NCI-H1092 (cell line): ENCODE data around the gene WNK1.
"Not testable (repeated sequence)": the region's sequence is repeated elsewhere in the genome, so short reads cannot be mapped to it uniquely, and the experiment has no call there.

Experiments
- DNase-seq: peaks from one replicate; lab custom pipeline; 2025; lab: John Stamatoyannopoulos, UW

Gene WNK1

DNA sequence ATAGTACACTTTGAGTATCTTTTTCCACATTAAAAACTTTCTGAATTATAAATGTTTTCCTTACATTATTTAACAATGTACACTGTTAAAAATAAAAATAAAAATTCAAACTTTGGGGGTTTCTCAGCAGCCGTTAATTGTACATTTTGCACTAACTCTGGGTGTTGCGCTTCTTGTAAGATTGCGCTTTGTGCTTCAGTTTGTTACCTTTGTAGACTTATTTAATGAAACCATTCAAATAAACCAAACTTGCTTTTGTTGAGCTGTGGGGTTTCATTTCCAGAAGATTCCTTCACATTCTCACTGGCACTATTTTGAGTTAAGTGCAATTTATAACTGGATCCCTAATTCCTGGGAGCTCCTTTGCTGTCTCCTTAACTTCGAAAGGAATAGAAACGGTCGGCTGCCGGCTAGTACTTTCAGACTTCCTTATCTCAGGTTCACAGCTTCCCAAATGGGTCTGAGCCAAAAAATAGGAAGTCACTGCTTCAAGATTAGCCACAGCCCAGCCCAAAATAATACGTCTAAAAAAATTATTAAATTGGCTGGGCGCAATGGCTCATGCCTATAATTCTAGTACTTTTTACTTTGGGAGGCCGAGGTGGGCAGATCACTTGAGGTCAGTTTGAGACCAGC is 158.9 kb downstream of the WNK1 start:
- DNase-seq: no peak

DNA sequence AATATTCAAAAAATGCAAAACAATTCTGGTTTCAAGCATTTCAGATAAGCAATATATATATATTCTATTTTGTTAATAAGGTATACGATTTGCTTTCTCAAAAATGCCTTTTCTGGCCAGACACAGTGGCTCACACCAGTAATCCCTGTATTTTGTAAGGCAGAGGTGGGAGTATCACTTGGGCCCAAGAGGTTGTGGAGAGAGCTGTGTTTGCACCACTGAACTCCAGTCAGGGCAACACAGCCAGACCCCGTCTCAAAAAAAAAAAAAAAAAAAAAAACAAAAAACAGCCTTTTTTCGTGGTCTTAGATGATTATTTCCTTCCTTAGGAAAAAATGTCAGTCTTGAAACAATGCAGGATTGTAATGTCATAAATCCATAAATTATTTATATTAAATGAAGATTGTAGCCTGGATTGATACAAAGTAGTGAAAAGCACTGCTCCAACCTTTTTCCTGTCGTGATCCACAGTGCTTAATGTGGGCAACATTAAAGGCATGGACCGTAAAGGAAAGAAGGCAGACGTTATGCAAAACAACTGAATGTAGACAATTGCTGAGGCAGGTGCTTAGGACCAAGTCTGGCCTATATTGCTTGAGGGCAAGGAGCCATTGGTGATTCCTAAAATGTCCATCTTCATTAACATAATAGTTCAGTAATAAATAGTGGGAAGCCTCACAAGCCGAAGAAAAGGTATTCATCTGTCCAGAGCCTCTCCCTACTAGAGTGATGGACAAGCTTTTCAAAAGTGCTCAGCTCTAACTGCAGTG is 160.3 kb downstream of the WNK1 start:
- DNase-seq: no peak

GRCh38 chr12:913919-914698 is 161.7 kb downstream of the WNK1 start:
- no peak for DNase-seq

GRCh38 chr12:915090-915489 is 162.7 kb downstream of the WNK1 start:
- DNase-seq: no peak

DNA sequence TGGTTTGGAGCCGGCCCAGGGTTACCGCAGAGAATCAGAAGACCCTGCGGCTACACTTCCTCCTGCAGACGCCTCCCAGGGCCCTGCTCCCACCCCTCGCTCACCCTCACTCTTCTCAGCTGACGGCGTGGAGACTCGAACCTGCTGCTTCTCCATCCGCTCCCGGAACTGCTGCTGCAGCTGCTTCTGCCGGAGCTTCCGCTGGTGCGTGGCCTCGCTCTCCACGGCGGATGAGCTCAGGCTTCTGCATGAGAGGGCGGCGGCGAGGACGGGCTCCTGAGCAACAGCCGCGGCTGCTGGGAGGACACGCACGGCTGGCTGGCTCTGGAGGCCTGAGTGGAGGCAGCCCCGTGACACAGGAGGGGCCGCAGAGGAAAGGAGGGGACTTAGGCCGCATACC is 163.9 kb downstream of the WNK1 start:
- DNase-seq: no peak

DNA sequence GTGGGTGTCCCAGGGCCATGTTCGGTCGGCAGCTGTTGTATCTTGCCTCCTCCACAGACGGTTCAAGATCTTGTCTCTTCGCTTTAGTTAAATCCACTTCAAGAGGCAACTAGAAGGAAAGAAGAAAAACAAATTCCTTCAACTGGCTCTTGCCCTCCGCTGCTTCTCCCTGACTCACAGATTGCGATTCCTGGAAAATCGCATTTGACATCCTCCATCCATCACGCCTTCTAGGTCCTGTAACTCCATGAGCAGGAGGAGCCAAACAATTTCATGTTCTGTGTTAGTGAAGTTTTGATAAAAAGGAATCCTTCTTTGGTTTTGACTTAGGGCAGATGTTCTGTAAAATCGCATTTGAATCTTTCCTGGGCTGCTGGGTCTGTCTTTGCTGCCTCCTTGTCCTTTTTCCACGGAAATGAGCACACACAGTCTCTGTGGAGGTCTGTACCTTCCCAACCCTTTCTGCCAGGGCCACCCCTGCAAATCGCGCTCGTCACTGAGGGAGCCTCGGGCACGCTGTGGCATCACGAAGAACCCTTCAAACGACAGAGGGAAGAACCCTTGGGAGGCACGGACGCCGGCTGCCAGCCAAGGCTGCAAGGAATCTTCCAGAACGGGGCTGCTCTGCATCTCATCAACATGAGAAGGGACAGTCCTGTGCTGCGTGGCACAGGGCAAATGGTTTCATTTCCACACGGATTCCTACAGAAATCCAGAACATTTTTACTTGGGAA is 164.5 kb downstream of the WNK1 start:
- no peak for DNase-seq

- DNase-seq: no peak
Observed at GRCh38 chr12:920676-921075, 168.3 kb downstream of the WNK1 start.

DNA sequence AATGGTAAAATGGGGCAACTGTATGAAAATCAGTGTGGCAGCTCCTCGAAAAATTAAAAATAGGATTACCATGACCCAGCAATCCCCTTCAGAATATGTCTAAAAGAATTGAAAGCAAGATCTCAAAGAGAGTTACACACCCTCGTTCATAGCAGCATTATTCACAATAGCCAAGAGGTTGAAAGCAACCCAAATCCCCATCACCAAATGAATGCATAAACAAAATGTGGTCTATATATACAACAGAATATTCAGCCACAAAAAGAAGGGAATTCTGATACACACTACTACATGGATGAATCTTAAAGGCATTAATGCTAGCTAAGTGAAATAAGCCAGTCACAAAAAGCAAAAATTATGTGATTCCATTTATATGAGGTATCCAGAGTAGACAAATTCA is 169.9 kb downstream of the WNK1 start:
- DNase-seq: no peak

DNA sequence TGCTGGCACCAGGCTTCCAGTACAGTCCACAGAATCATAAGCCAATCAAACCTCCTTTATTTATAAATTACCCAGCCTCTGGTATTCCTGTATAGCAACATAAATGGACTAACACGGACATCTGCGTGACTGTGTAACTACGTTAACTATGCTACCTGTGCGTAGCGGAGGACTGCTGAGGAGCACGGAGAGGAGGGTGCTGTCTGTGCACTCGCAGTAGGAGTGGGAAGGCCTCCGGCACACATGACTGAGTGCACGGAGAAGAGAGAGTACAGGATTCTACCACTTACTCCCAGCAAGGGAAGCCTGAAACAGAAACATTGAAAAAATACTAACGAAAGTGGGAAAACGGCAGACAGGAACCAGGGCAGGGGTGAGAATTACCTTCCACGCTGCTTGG is 174.3 kb downstream of the WNK1 start:
- DNase-seq: no peak

DNA sequence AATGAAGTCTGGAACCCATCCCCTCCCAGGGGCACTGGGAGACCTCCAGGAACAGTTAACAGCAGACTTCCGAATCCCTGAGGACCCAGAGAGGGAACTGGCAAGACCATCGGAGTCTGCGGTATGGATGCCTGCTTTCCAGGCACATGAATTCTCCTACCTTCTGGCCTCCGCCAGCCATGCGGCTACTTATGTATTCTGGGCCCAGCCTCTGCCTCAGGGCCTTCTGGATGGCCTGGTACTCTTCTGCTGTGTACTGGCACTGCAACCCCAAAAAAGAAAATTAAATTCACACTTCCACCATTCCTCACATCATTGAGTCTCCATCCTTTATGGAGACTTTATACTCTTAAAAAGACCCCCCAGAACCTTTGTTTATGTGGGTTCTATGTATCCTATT is 178.7 kb downstream of the WNK1 start:
- DNase-seq: no peak

GRCh38 chr12:931591-931990 is 179.2 kb downstream of the WNK1 start:
- no peak for DNase-seq

DNA sequence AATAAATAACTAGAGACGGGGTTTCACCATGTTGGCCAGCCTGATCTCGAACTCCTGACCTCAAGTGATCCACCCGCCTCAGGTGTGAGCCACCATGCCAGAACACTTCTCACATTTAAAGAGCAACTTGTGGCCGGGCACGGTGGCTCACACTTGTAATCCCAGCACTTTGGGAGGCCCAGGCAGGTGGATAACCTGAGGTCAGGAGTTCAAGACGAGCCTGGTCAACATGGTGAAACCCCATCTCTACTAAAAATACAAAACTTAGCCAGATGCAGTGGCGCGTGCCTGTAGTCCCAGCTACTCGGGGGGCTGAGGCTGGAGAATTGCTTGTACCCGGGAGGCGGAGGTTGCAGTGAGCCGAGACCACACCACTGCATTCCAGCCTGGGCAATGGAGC is 183.5 kb downstream of the WNK1 start:
- not testable (repeated sequence) for DNase-seq

DNA sequence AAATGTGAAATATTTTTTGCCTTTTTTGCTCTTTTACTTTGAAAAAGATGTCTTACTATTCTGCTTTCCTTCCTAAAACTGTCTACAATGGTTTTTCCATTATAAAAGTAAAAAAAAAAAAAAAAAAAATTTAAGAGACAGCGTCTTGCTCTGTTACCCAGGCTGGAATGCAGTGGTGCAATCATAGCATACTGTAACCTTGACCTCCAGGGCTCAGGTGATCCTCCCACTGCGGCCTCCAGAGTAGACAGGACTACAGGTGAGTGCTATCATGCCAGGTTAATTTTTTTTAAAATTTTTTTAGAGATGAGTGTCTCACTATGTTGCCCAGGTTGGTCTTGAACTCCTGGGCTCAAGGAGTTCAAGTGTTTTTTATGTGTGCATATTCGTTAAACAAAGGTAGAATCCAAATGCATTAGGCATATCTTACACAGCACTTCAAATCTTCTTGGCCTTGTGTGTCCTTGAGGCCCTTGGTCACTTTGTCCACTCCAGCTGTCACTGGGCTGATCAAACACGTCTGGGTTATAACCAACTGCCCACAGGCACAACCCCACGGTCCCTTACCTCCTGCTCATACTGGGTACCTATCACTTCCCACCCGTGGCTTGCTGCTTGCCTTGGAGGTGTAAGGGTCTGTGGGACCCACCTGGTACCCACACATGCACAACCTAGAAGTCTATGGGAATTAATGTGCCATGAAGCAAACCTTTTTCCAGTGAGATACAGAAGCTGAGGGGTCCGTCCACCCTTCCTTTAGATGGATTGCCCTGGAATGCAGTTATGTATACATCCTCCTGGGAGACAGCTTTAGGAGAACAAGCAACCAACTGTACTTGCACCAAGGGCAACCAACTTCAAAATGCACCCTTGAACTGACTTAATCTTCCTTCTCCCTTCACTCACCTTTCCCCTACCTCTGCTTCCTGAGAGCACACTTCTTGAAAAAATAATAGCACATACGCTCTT is 184.3 kb downstream of the WNK1 start:
- no peak for DNase-seq

DNA sequence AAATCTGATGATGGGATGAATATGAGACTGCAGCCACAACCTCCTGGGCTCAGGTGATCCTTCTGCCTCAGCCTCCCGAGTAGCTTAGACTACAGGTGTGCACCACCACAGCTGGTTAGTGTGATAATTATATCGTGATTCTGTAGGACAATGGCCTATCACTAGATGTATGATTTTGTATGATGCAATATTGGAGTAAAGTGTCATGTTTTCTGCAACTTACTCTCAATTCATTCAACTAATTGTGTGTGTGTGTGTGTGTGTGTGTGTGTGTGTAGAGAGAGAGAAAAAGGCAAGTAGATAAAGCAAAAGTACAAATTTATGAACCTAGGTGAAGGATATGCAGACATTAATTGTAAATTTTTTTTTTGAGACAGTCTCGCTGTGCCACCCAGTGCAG is 186.4 kb downstream of the WNK1 start:
- DNase-seq: no peak

GRCh38 chr12:943051-943450 is 190.7 kb downstream of the WNK1 start:
- no peak for DNase-seq

DNA sequence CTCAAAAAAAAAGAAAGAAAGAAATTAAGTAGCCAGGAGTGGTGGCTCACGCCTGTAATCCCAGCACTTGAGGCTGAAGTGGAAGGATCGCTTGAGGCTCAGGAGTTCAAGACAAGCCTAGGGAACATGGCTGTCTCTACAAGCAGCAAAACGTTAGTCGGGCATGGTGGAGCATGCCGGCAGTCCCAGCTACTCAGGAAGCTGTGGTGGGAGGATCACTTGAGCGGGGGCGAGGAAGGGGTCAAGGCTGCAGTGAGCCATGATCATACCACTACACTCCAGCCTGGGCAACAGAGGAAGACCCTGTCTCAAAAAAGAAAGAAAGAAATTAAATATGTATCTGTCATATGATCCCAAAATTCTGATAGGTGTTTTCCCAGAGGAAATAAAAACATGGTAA is 191.8 kb downstream of the WNK1 start:
- DNase-seq: no peak

- no peak for DNase-seq
Observed at GRCh38 chr12:946212-946611, 193.8 kb downstream of the WNK1 start.

- no peak for DNase-seq
Observed at GRCh38 chr12:946631-947030, 194.3 kb downstream of the WNK1 start.

GRCh38 chr12:948238-948637 is 195.9 kb downstream of the WNK1 start:
- no peak for DNase-seq

DNA sequence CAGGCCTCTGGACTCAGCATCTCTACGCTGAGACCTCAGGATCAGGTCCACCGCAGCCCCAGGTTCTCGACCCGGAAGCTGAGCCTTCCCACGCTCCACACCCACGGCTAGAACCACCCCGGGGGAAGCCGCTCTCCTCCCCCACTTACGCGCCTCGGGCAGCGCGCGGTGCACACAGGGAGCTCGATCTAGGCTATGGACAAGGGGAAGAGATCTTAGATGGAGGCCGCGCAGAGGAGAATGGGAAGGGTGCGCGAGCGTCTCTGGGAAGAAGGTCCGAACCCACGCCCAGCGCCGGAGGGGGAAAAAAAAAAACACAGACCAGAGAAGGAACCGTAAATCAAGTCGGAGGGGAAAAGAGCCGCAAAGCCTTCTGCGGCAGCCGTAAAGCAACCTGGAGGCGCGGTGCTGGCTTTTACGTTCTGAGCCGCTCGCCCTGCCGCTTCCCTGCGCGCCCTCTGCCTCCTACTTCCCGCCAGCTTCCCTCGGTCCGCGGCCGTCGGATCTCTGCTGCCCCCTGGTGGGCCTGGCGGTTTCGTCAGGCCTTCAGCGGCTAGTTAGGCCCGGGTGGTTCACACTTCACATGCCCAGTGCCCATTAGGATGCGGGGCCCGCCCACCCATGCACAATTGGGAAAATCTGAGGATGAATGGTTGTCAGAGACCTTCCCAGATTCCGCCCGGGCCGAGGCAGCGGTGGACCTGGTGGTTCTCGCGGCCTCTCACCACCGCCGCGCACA is 197.2 kb downstream of the WNK1 start, which contains the start of gene RAD52:
Gene RAD52 (minus strand): TSS at position 242 of the 739 bp plus-strand sequence. CDS start 16,636 bp downstream, outside the sequence.
- peak; percentile 99 for DNase-seq
